OCI-LY7 (cell line): ENCODE data around the gene CCDC172. TPM values are rescaled to one million over a fixed set of nuclear protein-coding genes. Genes with fewer than 3 reads are reported as not detected.

Experiments used
- BruUV-seq: library from RNA; stranded (reverse); fragments of 400-500 nt; replicated peaks from 2 replicates; lab custom pipeline; 2021; lab: Mats Ljungman, UMichigan
- CTCF ChIA-PET: fragments of 300-600 bp; sonication (Branson Sonifier 250); formaldehyde crosslinking; loops from one replicate; lab custom pipeline; 2022; ENCODE audit warnings: antibody characterized with exemption; ENCODE audit not compliant: unreplicated experiment; lab: Charles Lee
- POLR2A ChIA-PET: fragments of 300-600 bp; sonication (Branson Sonifier 250); formaldehyde crosslinking; loops from one replicate; lab custom pipeline; 2022; ENCODE audit warnings: antibody characterized with exemption; lab: Charles Lee
- DNase-seq: peaks from one replicate; pipeline ENCODE4 v3.0.0-alpha.2; 2015; ENCODE audit warnings: low spot score
- H2AFZ ChIP-seq: fragments of 200-600 bp; sonication (generic), shearing (Covaris generic); 2 replicates; pipeline ENCODE4 v1.6.1; 2014; ENCODE audit warnings: mild to moderate bottlenecking, antibody characterized with exemption, low read length, moderate library complexity
- H3K27ac ChIP-seq: fragments of 200-600 bp; sonication (generic); 2 replicates; pipeline ENCODE4 v1.5.1; 2014; ENCODE audit warnings: mixed run types, low read depth, mild to moderate bottlenecking, moderate library complexity, low read length, inconsistent platforms; ENCODE audit not compliant: poor library complexity, severe bottlenecking
- H3K36me3 ChIP-seq: fragments of 200-600 bp; sonication (generic); 2 replicates; pipeline ENCODE4 v1.6.1; 2014; ENCODE audit warnings: mild to moderate bottlenecking, antibody characterized with exemption, low read length, moderate library complexity, mixed read lengths; ENCODE audit not compliant: insufficient read depth
- H3K4me1 ChIP-seq: fragments of 200-600 bp; sonication (generic); 2 replicates; pipeline ENCODE4 v1.5.1; 2014; ENCODE audit warnings: mild to moderate bottlenecking, low read length; ENCODE audit not compliant: insufficient read depth, poor library complexity, severe bottlenecking
- H3K4me2 ChIP-seq: fragments of 200-600 bp; sonication (generic); 2 replicates; pipeline ENCODE4 v1.6.1; 2014; ENCODE audit warnings: mild to moderate bottlenecking, low read length
- H3K4me3 ChIP-seq: fragments of 200-600 bp; sonication (generic); 2 replicates; pipeline ENCODE4 v1.5.1; 2014; ENCODE audit warnings: mild to moderate bottlenecking, low read depth, low read length; ENCODE audit not compliant: poor library complexity, severe bottlenecking
- H3K79me2 ChIP-seq: fragments of 200-600 bp; sonication (generic); 2 replicates; pipeline ENCODE4 v1.6.1; 2016; ENCODE audit warnings: low read depth, mild to moderate bottlenecking, low read length, moderate library complexity, mixed read lengths; ENCODE audit not compliant: insufficient read depth
- H3K9me2 ChIP-seq: fragments of 200-600 bp; sonication (generic); 2 replicates; pipeline ENCODE4 v1.6.1; 2016; ENCODE audit warnings: mild to moderate bottlenecking, low read length, mixed read lengths; ENCODE audit not compliant: insufficient read depth
- H3K9me3 ChIP-seq: fragments of 200-600 bp; sonication (generic); 2 replicates; pipeline ENCODE4 v1.6.1; 2014; ENCODE audit warnings: mild to moderate bottlenecking, mixed run types, low read length, mixed read lengths
- H4K20me1 ChIP-seq: fragments of 200-600 bp; sonication (generic); 2 replicates; pipeline ENCODE4 v1.6.1; 2014; ENCODE audit warnings: mild to moderate bottlenecking, antibody characterized with exemption, low read length, moderate library complexity, mixed read lengths; ENCODE audit not compliant: insufficient read depth
- EZH2phosphoT487 ChIP-seq: fragments of 200-600 bp; sonication (generic); IDR thresholded peaks from 2 replicates; pipeline ENCODE4 v1.6.1; 2018; ENCODE audit warnings: low read depth, borderline replicate concordance, mild to moderate bottlenecking, mixed run types, antibody characterized with exemption, low read length, moderate library complexity, mixed read lengths
- intact Hi-C: fragments of 100-400 bp; cut with micrococcal nuclease; formaldehyde crosslinking; loops from one replicate; pipeline ENCODE4 v1.10.0; 2022; ENCODE audit not compliant: unreplicated experiment
- total RNA-seq, 2 experiments: library from RNA; depleted of rRNA in 1 of 2; stranded (reverse); fragments of >200 nt in 1 of 2; shearing (Covaris generic) in 1 of 2; gene quantifications; 2 replicates each; pipeline ENCODE4 v1.2.3, GENCODE V29; 2014 to 2022
- TF ChIP-seq, protein P1 (sequence below): fragments of 200-600 bp; sonication (generic); conservative IDR thresholded peaks from 2 replicates; pipeline ENCODE4 v1.5.1; 2014; ENCODE audit warnings: mild to moderate bottlenecking, antibody characterized with exemption, low read length, moderate library complexity, mixed read lengths

Gene CCDC172
- total RNA-seq, 2 experiments from 2014 or later: not detected

DNA sequence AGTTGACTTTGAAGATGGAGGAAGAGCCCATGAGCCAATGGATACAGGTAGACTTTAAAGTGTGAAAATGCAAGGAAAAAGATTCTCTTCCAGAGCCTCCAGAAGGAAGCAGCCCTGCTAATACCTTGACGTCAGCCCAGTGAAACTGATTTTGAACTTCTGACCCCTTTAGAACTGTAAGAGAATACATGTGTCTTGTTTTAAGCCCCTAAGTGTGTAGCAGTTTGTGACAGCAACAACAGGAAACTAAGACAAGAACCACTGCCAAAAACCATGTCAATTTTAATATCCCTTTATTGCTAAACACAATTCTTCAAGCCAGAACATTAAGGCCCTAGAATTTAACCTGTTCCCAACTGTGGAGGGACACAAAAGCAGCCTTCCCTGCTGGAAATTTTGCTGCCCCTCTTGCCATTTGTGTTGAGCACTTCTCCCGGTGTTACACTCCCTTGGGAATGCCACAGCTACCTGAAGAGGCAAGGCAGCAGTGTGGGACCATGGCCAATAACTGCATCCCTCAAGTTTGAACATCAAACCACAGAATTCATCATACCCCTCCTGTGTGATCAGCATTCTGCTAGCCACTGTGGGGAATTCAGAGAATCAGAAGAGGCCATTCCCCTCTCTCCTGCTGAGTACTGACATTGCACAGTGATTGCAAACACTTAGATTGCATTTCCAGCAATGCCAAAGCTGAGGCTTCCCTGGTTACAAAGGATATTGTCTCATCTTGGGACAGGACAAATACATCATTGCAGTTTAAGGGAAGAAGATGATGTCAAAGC is 12.3 kb upstream of the CCDC172 start:
- BruUV-seq: no TSS peak
- POLR2A ChIA-PET: interaction anchor here (1.5 kb wide), 1 partner anchor 28 kb away, joined by 3 read pairs; no protein-coding TSS in a partner anchor
- Histone ChIP-seq H4K20me1 (no peaks in the 10 kb centered on the region), H3K9me3 (no peaks in the 10 kb centered on the region), H3K36me3 (no peaks in the 10 kb centered on the region), H3K27ac (no peak overlapping the region), H3K79me2 (no peaks in the 10 kb centered on the region), H3K4me2 (no peak overlapping the region), H3K4me3 (no peak overlapping the region), H3K9me2 (no peaks in the 10 kb centered on the region), H3K4me1 (no peaks in the 10 kb centered on the region), H2AFZ (no peak overlapping the region)
- TF ChIP-seq, protein P1, sequence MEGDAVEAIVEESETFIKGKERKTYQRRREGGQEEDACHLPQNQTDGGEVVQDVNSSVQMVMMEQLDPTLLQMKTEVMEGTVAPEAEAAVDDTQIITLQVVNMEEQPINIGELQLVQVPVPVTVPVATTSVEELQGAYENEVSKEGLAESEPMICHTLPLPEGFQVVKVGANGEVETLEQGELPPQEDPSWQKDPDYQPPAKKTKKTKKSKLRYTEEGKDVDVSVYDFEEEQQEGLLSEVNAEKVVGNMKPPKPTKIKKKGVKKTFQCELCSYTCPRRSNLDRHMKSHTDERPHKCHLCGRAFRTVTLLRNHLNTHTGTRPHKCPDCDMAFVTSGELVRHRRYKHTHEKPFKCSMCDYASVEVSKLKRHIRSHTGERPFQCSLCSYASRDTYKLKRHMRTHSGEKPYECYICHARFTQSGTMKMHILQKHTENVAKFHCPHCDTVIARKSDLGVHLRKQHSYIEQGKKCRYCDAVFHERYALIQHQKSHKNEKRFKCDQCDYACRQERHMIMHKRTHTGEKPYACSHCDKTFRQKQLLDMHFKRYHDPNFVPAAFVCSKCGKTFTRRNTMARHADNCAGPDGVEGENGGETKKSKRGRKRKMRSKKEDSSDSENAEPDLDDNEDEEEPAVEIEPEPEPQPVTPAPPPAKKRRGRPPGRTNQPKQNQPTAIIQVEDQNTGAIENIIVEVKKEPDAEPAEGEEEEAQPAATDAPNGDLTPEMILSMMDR: no peak
- no peak for TF ChIP-seq EZH2phosphoT487
- no peak for DNase-seq
- intact Hi-C loops: no loop called here
- CTCF ChIA-PET: no interaction called here

DNA sequence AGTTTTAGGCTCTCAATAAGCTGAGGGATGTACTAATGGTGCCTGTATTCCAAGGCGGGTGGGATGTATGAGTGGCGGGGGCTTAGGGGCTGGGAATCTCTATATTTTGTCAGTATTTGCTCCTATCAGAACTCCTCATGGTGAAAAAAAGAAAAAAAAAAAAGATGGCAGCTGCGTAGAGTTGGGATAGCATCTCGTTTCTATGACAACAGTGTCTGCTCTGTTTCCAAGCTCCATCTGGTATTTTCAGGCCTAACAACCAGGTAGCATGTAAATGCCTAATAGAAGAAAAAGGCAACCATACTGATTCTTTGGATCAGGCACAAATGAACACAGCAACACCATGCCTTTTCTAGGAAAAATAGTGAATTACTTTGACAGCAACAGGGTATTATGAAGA is 11.7 kb upstream of the CCDC172 start:
- ChIA-PET POLR2A (no interaction called here), CTCF (no interaction called here)
- Histone ChIP-seq H3K9me2 (no peaks in the 10 kb centered on the region), H3K4me1 (no peaks in the 10 kb centered on the region), H2AFZ (no peak overlapping the region), H3K36me3 (no peaks in the 10 kb centered on the region), H3K79me2 (no peaks in the 10 kb centered on the region), H3K27ac (no peak overlapping the region), H4K20me1 (no peaks in the 10 kb centered on the region), H3K4me3 (no peak overlapping the region), H3K4me2 (no peak overlapping the region), H3K9me3 (no peaks in the 10 kb centered on the region)
- TF ChIP-seq, protein P1: no peak
- intact Hi-C loops: no loop called here
- no peak for DNase-seq
- BruUV-seq: no TSS peak

DNA sequence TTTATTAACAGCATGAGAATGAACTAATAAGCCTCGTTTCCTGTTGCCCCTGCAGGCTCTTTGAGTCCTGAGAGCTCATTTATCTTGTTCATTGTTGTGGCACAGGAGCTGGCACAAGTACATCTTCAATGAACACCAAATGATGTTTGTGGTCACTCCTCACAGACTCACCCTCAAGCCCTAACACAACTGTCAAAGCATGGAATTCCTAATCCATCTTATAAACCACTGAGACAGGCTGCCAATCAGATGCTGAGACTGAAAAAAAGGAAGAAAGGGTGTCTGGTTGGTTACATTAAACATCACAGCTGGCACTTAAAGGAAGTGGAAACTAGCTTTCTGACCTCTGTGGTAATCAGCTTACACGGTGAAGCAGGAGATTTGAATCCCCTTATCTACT is 7.7 kb upstream of the CCDC172 start:
- no peak for DNase-seq
- Histone ChIP-seq H3K27ac (no peak overlapping the region), H3K4me1 (no peaks in the 10 kb centered on the region), H3K9me2 (no peaks in the 10 kb centered on the region), H3K36me3 (no peaks in the 10 kb centered on the region), H3K9me3 (no peaks in the 10 kb centered on the region), H4K20me1 (no peaks in the 10 kb centered on the region), H3K4me2 (no peak overlapping the region), H3K79me2 (no peaks in the 10 kb centered on the region), H3K4me3 (no peak overlapping the region), H2AFZ (no peak overlapping the region)
- BruUV-seq: no TSS peak
- no peak for TF ChIP-seq EZH2phosphoT487
- TF ChIP-seq, protein P1: no peak
- intact Hi-C loops: no loop called here
- CTCF ChIA-PET: no interaction called here
- POLR2A ChIA-PET: no interaction called here
